GM18858 (cell line): ENCODE measurements around the gene NR2F1.

Experiments used
- ATAC-seq: cut with Tn5 transposase; IDR thresholded peaks from one replicate; pipeline ENCODE4 v1.9.1; 2021; ENCODE audit not compliant: unreplicated experiment

Gene NR2F1

DNA sequence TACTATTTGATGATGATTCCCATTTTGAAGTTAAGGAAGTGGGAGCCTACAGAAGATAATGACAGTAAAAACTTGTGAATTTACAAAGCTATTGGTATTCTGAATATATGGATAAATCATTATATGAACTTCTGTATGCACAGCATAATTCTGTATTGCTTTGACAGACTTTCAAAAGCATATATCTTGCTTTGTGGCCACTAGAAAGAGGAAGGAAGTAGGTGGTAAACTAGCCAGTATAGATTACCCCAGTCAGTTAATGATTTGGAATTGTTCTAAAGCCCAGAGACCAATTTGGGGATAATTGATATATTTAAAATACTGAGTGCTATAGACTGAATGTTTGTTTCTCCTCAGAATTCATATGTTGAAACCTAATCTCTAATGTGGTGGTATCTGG lies 53.0 kb downstream of the NR2F1 start:
- peak; percentile 62 for ATAC-seq

- ATAC-seq = no peak
These were observed 53.8 kb downstream of the NR2F1 start for GRCh38 chr5:93636837-93637236.

DNA sequence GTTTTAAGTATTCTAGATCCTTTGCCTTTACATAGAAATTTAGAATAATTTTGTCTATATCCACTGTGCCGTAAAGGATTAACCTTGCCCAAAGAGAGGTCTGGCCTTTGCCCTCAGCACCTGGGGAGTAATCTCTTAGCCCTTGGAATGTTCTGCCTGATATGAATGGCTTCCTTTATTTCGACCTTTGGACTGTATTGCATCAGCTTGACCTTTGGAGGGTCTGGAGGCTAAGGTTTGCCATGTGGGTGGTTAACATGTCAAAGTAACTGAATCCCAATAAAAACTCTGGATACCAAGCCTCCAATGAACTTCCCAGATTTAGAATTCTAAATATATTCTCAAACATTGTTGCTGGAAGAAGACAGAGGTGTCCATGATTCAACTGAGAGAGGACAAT lies 54.7 kb downstream of the NR2F1 start:
- no peak for ATAC-seq

DNA sequence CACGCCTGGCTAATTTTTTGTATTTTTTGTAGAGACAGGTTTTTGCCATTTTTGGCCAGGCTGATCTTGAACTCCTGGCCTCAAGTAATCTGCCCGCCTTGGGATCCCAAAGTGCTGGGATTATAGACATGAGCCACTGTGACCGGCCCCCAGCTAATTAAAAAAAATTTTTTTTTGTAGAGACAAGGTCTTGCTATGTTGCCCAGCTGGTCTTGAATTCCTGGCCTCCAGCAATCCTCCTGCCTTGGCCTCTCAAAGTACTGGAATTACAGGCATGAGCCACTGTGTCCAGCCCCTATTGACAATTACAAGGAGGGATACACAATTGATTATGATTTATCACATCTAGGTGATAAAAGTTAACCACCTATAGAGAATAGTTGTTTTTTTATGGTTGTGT lies 59.5 kb downstream of the NR2F1 start:
- ATAC-seq = no peak
